HG02852 (cell line): ENCODE measurements around the gene PHACTR3.

Source experiments
- ATAC-seq: cut with Tn5 transposase; IDR thresholded peaks from one replicate; pipeline ENCODE4 v1.9.1; 2021; ENCODE audit warnings: mild to moderate bottlenecking, moderate library complexity; ENCODE audit not compliant: unreplicated experiment

Gene PHACTR3

GRCh38 chr20:59746155-59746554 lies 141.8 kb downstream of the PHACTR3 start:
- no peak for ATAC-seq

- ATAC-seq: no peak
Observed at GRCh38 chr20:59747671-59748515, 143.6 kb downstream of the PHACTR3 start.

GRCh38 chr20:59748619-59749191 lies 144.4 kb downstream of the PHACTR3 start:
- ATAC-seq: no peak

GRCh38 chr20:59749301-59749700 lies 145.0 kb downstream of the PHACTR3 start:
- ATAC-seq: no peak

GRCh38 chr20:59750209-59750840 lies 146.0 kb downstream of the PHACTR3 start:
- no peak for ATAC-seq

GRCh38 chr20:59751075-59751711 lies 146.9 kb downstream of the PHACTR3 start:
- peak; percentile 42 for ATAC-seq

GRCh38 chr20:59752101-59752586 lies 147.8 kb downstream of the PHACTR3 start:
- peak; percentile 85 for ATAC-seq

- ATAC-seq: peak; percentile 45
Observed at GRCh38 chr20:59752704-59753460, 148.5 kb downstream of the PHACTR3 start.

GRCh38 chr20:59753836-59754235 lies 149.5 kb downstream of the PHACTR3 start:
- ATAC-seq: no peak

GRCh38 chr20:59754551-59754950 lies 150.2 kb downstream of the PHACTR3 start:
- no peak for ATAC-seq

- no peak for ATAC-seq
Observed at GRCh38 chr20:59756241-59756640, 151.9 kb downstream of the PHACTR3 start.

GRCh38 chr20:59764037-59764436 lies 159.7 kb downstream of the PHACTR3 start:
- no peak for ATAC-seq

GRCh38 chr20:59765599-59766177 lies 161.3 kb downstream of the PHACTR3 start:
- ATAC-seq: no peak

GRCh38 chr20:59767656-59768055 lies 163.3 kb downstream of the PHACTR3 start:
- no peak for ATAC-seq

GRCh38 chr20:59770270-59770669 lies 165.9 kb downstream of the PHACTR3 start:
- no peak for ATAC-seq

GRCh38 chr20:59770851-59771250 lies 166.5 kb downstream of the PHACTR3 start:
- ATAC-seq: no peak

GRCh38 chr20:59771506-59772372 lies 167.4 kb downstream of the PHACTR3 start:
- no peak for ATAC-seq

- ATAC-seq: no peak
Observed at GRCh38 chr20:59772373-59772705, 168.0 kb downstream of the PHACTR3 start.
